HAP-1 (cell line): ENCODE data around the gene IRX6.

Experiments used
- DNase-seq, 2 experiments: peaks; one replicate each; pipeline ENCODE4 v3.0.0-alpha.2; 2016 to 2020; ENCODE audit warnings: low spot score in 2 of 2
- H3K27me3 ChIP-seq: fragments of 250-450 bp; sonication (Bioruptor Pico); 2 replicates; pipeline ENCODE4 v1.5.1; 2020; ENCODE audit warnings: low read depth, mild to moderate bottlenecking, moderate library complexity
- H3K36me3 ChIP-seq: fragments of 250-450 bp; sonication (Bioruptor Pico); replicated peaks from 2 replicates; pipeline ENCODE4 v1.5.1; 2020; ENCODE audit warnings: mild to moderate bottlenecking
- H3K4me1 ChIP-seq: fragments of 250-450 bp; sonication (Bioruptor Pico); 2 replicates; pipeline ENCODE4 v1.5.1; 2020; ENCODE audit warnings: mild to moderate bottlenecking
- H3K4me3 ChIP-seq: fragments of 250-450 bp; sonication (Bioruptor Pico); 2 replicates; pipeline ENCODE4 v1.5.1; 2020; ENCODE audit warnings: mild to moderate bottlenecking, moderate library complexity
- H3K9me3 ChIP-seq: fragments of 250-450 bp; sonication (Bioruptor Pico); 2 replicates; pipeline ENCODE4 v1.5.1; 2020; ENCODE audit warnings: mild to moderate bottlenecking, moderate library complexity
- in situ Hi-C: fragments of 300-500 bp; cut with MboI; formaldehyde crosslinking; loops from 3 replicates; pipeline ENCODE4 v1.14.3; 2020; ENCODE audit warnings: low sequenced_read_pairs, inconsistent platforms, mixed read lengths

The IRX6 gene

GRCh38 chr16:55294129-55294528 is 29.9 kb upstream of the IRX6 start:
- H3K27me3 ChIP-seq, result no peaks in the 10 kb centered on the region
- no peaks in the 10 kb centered on the region for H3K9me3 ChIP-seq
- in situ Hi-C loops, result no loop called here
- no peaks in the 10 kb centered on the region for H3K4me1 ChIP-seq
- no peak overlapping the region for H3K4me3 ChIP-seq
- DNase-seq, result no peak
- H3K36me3 ChIP-seq, result no peaks in the 10 kb centered on the region

- Histone ChIP-seq H3K36me3 (no peaks in the 10 kb centered on the region), H3K9me3 (no peaks in the 10 kb centered on the region), H3K4me1 (no peaks in the 10 kb centered on the region), H3K27me3 (no peaks in the 10 kb centered on the region), H3K4me3 (no peak overlapping the region)
- DNase-seq, result no peak
- in situ Hi-C loops, result no loop called here
Measured at GRCh38 chr16:55294931-55295342, 29.1 kb upstream of the IRX6 start.

GRCh38 chr16:55297062-55297909 is 26.7 kb upstream of the IRX6 start:
- peaks cover 15% of the 10 kb centered on the region for H3K27me3 ChIP-seq
- no peak overlapping the region for H3K4me3 ChIP-seq
- H3K4me1 ChIP-seq, result no peaks in the 10 kb centered on the region
- no peak for DNase-seq
- H3K9me3 ChIP-seq, result no peaks in the 10 kb centered on the region
- in situ Hi-C loops, result no loop called here
- H3K36me3 ChIP-seq, result no peaks in the 10 kb centered on the region

- H3K27me3 ChIP-seq, result peaks cover 15% of the 10 kb centered on the region
- no peaks in the 10 kb centered on the region for H3K9me3 ChIP-seq
- H3K4me3 ChIP-seq, result no peak overlapping the region
- no peak for DNase-seq
- in situ Hi-C loops, result no loop called here
- no peaks in the 10 kb centered on the region for H3K4me1 ChIP-seq
- H3K36me3 ChIP-seq, result no peaks in the 10 kb centered on the region
Measured at GRCh38 chr16:55297910-55298479, 26.0 kb upstream of the IRX6 start.

GRCh38 chr16:55301385-55302008 is 22.5 kb upstream of the IRX6 start:
- Histone ChIP-seq H3K4me3 (no peak overlapping the region), H3K27me3 (peaks cover 18% of the 10 kb centered on the region), H3K4me1 (no peaks in the 10 kb centered on the region), H3K36me3 (no peaks in the 10 kb centered on the region), H3K9me3 (no peaks in the 10 kb centered on the region)
- in situ Hi-C loops, result no loop called here
- no peak for DNase-seq

GRCh38 chr16:55302635-55303034 is 21.4 kb upstream of the IRX6 start:
- no peaks in the 10 kb centered on the region for H3K4me1 ChIP-seq
- in situ Hi-C loops, result no loop called here
- DNase-seq, result no peak
- H3K36me3 ChIP-seq, result no peaks in the 10 kb centered on the region
- H3K9me3 ChIP-seq, result no peaks in the 10 kb centered on the region
- no peak overlapping the region for H3K4me3 ChIP-seq
- H3K27me3 ChIP-seq, result peaks cover 20% of the 10 kb centered on the region

- no peak for DNase-seq
- no peaks in the 10 kb centered on the region for H3K36me3 ChIP-seq
- in situ Hi-C loops, result no loop called here
Measured at GRCh38 chr16:55308973-55309372, 15.0 kb upstream of the IRX6 start.

GRCh38 chr16:55322327-55322726 is 1.7 kb upstream of the IRX6 start:
- Histone ChIP-seq H3K4me1 (no peaks in the 10 kb centered on the region), H3K36me3 (no peaks in the 10 kb centered on the region), H3K4me3 (no peak overlapping the region), H3K9me3 (no peaks in the 10 kb centered on the region), H3K27me3 (peaks cover 15% of the 10 kb centered on the region)
- in situ Hi-C loops, result no loop called here
- DNase-seq, result no peak

More at GRCh38 chr16:55308973-55309372, 15.0 kb upstream of the IRX6 start:
- 0 out of 2 replicates have a peak, but pooled peaks cover 2% of the 10 kb centered on the region for H3K27me3 ChIP-seq
- H3K9me3 ChIP-seq, result no peaks in the 10 kb centered on the region
- no peak overlapping the region for H3K4me3 ChIP-seq
- H3K4me1 ChIP-seq, result no peaks in the 10 kb centered on the region

GRCh38 chr16:55324285-55325079 is 479 bp downstream of the IRX6 start:
- peak in 1 of 2 experiments; percentile 26 for DNase-seq
- Histone ChIP-seq H3K4me3 (peak overlapping the region; percentile 18), H3K27me3 (peaks cover 9% of the 10 kb centered on the region), H3K4me1 (no peaks in the 10 kb centered on the region), H3K9me3 (no peaks in the 10 kb centered on the region), H3K36me3 (no peaks in the 10 kb centered on the region)
- in situ Hi-C loops, result no loop called here

- H3K4me1 ChIP-seq, result no peaks in the 10 kb centered on the region
- peak in 1 of 2 experiments; percentile 15 for DNase-seq
- in situ Hi-C loops, result no loop called here
- no peaks in the 10 kb centered on the region for H3K36me3 ChIP-seq
- H3K9me3 ChIP-seq, result no peaks in the 10 kb centered on the region
- H3K27me3 ChIP-seq, result peaks cover 9% of the 10 kb centered on the region
- H3K4me3 ChIP-seq, result peak overlapping the region; percentile 18
Measured at GRCh38 chr16:55325080-55325447, 1.1 kb downstream of the IRX6 start.

- Histone ChIP-seq H3K9me3 (no peaks in the 10 kb centered on the region), H3K27me3 (peaks cover 6% of the 10 kb centered on the region), H3K4me1 (no peaks in the 10 kb centered on the region), H3K4me3 (no peak overlapping the region), H3K36me3 (no peaks in the 10 kb centered on the region)
- no peak for DNase-seq
- in situ Hi-C loops, result no loop called here
Measured at GRCh38 chr16:55325458-55326109, 1.6 kb downstream of the IRX6 start.

- Histone ChIP-seq H3K4me3 (no peak overlapping the region), H3K27me3 (no peaks in the 10 kb centered on the region), H3K9me3 (no peaks in the 10 kb centered on the region), H3K4me1 (no peaks in the 10 kb centered on the region), H3K36me3 (no peaks in the 10 kb centered on the region)
- DNase-seq, result no peak
- in situ Hi-C loops, result no loop called here
Measured at GRCh38 chr16:55326261-55327092, 2.5 kb downstream of the IRX6 start.
